ENCODE data around the gene UBE3C. TPM values are rescaled to one million over a fixed set of nuclear protein-coding genes. Genes with fewer than 3 reads are reported as not detected.
"Not testable (repeated sequence)": the region's sequence is repeated elsewhere in the genome, so short reads cannot be mapped to it uniquely, and the experiment has no call there.

The UBE3C gene
- polyA plus RNA-seq, 12 donors, result 33.5 to 50.4 (median 37.0) TPM; not detected in 1

GRCh38 chr7:157126921-157127320 lies 11.8 kb upstream of the UBE3C start:
- no peak for DNase-seq

- no peak for DNase-seq
Measured at GRCh38 chr7:157129200-157129599, 9.5 kb upstream of the UBE3C start.

GRCh38 chr7:157129907-157130460 lies 8.7 kb upstream of the UBE3C start:
- no peak for DNase-seq

GRCh38 chr7:157130849-157131248 lies 7.9 kb upstream of the UBE3C start:
- not testable (repeated sequence) for DNase-seq

- DNase-seq, result no peak
Measured at GRCh38 chr7:157132796-157133195, 5.9 kb upstream of the UBE3C start.

DNA sequence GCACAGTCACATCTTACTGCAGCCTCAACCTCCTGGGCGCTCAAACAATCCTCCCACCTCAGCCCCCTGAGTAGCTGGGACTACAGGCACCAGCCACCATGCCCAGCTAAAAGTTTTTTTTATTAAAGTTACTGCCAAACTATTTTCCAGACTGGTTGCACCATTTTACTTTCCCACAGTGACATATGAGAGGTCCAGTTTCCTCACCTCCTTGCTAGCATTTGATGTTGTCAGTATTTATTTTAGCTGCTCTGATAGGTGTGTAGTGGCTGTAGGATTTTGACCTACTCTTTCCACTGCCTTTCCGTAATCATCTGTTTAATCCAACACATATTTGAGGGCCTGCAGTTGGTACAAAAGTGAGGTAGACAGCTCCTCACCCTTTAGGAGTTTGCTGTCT lies 5.4 kb upstream of the UBE3C start:
- DNase-seq, result no peak

DNA sequence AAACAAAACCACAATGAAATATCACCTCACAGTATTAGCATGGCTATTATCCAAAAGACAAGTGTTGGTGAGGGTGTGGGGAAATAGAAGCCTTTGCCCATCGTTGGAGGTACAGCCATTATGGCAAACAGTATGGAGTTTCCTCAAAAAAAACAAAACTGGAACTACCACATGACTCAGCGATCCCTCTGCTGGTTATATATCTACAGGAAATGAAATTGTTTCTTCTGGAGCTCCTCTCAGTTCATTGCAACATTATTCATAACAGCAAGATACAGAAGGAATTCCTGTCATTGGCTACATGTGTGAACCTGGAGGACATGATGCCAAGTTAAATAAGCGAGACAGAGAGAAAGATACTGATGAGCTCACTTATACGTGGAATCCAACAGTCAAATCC lies 2.4 kb upstream of the UBE3C start:
- no peak for DNase-seq

- DNase-seq, result no peak
Measured at GRCh38 chr7:157138101-157138423, 664 bp upstream of the UBE3C start.

DNA sequence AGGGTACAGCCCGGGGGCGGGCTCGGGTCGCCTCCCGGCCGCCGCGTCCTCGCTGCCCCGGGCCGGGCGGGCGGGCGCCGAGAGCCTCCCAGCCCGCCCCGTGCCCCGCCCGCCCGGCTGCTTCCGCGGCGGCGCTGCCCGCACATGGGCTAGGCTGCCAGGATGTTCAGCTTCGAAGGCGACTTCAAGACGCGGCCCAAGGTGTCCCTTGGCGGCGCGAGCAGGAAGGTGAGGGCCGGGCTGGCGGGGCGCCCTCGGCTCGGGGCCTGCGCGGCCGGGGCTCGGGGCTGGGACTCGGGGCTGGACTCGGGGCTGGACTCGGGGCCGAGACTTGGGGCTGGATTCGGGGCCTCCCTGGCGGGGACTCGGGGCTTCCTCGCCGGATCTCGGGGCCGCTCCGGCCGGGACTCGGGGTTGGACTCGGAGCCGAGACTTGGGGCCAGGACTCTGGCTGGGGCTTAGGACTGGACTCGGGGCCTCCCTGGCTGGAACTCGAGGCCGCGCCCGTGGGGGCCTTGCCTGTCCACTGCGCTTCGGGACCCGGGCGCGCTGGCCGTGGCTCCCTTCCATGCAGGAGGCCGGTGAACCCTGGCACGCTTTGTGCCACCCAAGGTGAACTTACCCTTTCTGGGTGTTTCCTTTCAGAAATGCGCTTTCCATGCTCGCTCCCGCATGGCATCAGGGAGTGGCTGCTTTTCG lies 534 bp downstream of the UBE3C start:
- peak; percentile 30 for DNase-seq

- no peak for DNase-seq
Measured at GRCh38 chr7:157139810-157140510, 1.2 kb downstream of the UBE3C start.

DNA sequence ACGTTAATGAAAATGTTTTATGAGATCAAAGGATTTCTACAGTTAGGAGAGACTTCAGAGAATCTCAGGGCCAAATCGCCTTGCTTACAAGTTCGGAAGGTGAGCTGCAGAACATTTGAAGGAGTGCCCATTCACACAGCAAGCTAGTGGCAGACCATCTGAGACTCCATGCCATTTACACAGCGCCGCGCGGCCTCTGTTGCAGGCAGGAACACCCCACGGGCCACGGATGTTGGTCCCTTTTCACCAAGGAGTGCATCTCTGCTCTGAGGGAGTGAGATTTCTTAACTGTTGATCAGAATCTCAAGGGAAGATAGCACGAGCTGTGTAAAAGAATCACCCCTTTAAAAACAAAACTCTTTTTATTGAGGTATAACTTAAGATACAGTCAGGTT lies 1.8 kb downstream of the UBE3C start:
- DNase-seq, result no peak

- DNase-seq, result no peak
Measured at GRCh38 chr7:157141525-157142060, 2.9 kb downstream of the UBE3C start.

DNA sequence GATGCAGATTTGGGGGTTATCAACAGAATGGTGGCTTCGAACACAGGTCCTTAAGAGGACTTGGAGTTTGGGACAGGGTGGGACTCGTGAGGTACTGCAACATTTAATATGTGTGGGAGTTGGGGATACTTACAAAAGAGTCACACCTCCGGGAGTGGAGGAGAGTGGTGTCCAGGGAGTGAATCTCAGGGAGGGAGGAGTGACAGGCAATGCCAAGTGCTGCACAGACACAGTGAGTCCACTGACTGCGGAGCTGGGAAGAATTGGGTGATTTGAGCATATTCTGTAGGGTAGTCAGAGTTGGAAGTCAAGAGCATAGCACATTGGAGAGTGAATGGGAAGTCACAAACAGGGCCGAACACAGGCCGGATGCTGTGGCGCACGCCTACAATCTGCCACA lies 5.1 kb downstream of the UBE3C start:
- DNase-seq, result no peak

DNA sequence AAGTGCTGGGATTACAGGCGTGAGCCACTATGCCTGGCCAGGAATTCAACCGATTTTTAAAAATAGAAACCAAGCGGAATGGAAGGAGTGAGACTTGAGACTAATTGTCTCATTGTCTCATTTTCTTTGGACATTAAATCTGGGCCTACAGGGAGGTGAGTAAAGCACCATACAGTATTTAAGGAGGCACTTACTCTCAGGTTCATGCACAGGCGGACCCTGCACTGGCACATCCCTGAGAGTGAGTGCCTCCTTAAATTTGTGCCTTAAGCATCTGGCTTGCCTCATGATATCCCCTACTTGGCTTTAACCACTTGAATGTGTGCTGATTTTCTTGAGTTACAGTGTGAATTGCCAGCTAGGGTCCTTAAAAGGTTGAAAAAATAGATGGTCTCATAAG lies 10.6 kb downstream of the UBE3C start:
- DNase-seq, result no peak

DNA sequence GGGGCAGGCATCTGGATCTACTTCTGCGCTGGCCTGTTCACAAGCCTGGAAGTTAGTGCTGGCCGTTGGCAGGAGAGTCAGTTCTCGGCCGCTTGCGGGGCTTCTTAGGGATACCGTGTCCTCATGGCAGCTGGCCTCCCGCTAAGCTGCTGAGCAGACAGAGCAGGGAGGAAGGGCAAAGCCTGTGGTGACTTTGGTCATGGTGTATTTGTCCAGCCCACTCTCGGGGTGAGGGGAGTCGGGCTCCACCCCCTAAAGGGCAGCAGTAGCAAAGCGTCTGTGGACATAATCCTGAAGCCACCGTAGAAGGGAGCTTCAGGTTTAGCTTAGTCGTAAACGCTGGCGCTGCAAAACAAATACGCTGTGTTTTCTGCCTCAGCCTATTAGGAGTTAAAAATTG lies 12.2 kb downstream of the UBE3C start:
- DNase-seq, result peak; percentile 27

GRCh38 chr7:157151626-157152339 lies 13.1 kb downstream of the UBE3C start:
- no peak for DNase-seq

GRCh38 chr7:157152391-157152937 lies 13.7 kb downstream of the UBE3C start:
- DNase-seq, result no peak

DNA sequence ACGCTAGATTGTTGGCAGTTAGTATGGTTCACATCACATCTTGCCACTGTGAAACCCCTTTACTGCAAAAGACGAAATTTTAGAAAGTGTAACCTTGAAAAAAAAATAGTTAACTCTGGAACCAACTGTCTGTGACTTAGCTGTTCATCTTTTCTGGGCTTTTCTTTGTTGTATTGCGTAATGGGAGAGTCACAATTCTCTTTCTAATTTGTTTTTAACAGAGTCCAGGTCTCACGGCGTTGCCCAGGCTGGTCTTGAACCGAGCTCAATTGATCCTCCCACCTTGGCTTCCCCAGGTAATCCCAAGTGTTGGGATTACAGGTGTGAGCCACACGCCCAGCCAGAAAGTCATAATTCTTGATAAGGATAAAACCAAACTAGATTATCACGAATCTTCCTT lies 14.5 kb downstream of the UBE3C start:
- DNase-seq, result no peak

DNA sequence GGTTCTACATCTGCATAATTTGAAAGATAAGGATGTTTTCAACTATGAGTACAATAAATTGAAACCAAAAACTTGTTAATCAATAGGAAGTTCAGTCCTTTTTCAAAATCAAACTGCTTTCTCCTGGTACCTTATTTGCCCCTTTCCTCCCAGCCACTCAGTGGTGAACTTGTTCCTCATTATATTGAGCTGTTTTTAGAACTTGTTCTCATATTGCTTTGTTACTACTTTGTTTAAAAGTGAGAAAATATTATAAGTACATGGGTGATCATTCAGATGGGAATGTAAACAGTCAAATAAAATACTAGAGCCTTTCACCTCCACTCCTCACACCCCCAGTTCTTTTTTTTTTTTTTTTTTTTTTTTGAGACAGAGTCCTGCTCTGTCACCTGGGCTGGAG lies 17.2 kb downstream of the UBE3C start:
- no peak for DNase-seq

DNA sequence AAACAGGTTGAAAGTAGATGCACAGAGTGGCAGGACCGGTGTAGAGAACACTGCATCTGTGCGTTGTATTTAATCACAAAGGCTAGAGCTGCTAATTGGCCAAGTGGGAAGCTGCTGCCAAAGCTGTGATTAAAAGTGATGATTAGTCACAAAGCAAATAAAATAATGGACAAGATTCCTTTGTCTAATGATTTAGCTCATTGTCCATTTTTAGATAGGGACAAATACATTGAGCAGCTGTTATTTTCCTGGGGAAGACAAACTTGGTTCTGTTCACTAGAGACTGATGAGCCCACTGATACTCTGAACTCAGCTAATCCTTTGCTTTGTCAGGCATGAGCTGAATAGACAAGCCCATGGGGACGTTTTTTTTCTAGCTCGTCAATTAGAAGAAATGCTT lies 19.7 kb downstream of the UBE3C start:
- no peak for DNase-seq

DNA sequence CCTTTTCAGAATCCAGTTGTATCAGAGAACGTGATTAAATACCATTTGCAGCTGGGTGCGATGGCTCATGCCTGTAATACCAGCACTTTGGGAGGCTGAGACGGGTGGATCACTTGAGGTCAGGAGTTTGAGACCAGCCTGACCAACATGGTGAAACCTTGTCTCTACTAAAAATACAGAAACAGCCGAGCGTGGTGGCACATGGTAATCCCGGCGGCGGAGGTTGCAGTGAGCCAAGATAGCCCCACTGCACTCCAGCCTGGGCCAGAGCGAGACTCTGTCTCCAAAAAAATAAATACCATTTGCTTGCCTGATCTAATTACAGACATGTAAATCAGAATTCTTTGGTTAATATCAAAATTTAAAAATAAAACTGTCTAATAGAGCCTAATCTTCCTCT lies 20.8 kb downstream of the UBE3C start:
- DNase-seq, result not testable (repeated sequence)

DNA sequence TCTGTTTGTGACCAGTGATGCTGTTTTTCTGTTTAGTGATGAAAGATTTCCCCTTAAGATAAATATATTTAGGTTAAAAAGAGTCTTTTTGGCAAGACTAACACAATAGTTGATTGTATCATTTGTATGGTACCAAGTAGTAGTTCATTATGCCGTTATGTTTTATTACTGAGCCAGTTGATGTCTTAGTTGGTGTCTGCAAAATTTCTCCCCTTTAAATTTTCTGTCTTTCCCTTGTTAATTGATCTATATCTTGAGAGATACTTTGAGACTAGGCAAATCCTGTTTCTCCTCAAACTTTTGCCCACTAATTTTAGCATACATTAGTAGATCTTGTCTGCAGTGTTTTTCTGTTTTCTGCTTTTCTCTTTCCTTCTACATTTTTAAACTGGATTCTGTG lies 21.7 kb downstream of the UBE3C start:
- DNase-seq, result no peak
